Astrocyte (in vitro differentiated cells and primary cell): Measurements from ENCODE around the gene C14orf39.

Experiments
- EZH2 ChIP-seq: IDR thresholded peaks from 2 replicates; pipeline ENCODE4 v1.6.1; 2012; ENCODE audit warnings: mild to moderate bottlenecking, low read length, inconsistent platforms; ENCODE audit not compliant: insufficient read depth
- TF ChIP-seq, protein P1 (sequence below): IDR thresholded peaks from 2 replicates; pipeline ENCODE4 v1.5.1; 2011; ENCODE audit warnings: low read depth, mild to moderate bottlenecking, inconsistent platforms, low read length, moderate library complexity; ENCODE audit not compliant: insufficient read depth

DNA sequence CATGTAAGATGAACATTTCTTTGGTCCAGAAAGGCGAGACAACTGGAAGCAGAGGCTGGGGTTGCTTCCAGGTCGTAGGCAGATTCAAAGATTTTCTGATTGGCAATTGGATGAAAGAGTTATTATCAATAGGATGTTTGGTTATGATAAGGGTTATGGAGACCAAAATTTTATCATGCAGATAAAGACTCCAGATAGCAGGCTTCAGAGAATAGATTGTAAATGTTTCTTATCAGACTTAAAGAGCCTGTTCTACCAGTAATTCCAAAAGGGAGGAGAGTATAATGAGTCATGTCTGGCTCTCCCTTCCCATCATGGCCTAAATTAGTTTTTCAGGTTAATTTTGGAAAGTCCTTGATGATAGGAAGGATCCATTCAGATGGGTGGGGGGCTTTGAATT lies 55.6 kb downstream of the C14orf39 start:
- TF ChIP-seq, protein P1, sequence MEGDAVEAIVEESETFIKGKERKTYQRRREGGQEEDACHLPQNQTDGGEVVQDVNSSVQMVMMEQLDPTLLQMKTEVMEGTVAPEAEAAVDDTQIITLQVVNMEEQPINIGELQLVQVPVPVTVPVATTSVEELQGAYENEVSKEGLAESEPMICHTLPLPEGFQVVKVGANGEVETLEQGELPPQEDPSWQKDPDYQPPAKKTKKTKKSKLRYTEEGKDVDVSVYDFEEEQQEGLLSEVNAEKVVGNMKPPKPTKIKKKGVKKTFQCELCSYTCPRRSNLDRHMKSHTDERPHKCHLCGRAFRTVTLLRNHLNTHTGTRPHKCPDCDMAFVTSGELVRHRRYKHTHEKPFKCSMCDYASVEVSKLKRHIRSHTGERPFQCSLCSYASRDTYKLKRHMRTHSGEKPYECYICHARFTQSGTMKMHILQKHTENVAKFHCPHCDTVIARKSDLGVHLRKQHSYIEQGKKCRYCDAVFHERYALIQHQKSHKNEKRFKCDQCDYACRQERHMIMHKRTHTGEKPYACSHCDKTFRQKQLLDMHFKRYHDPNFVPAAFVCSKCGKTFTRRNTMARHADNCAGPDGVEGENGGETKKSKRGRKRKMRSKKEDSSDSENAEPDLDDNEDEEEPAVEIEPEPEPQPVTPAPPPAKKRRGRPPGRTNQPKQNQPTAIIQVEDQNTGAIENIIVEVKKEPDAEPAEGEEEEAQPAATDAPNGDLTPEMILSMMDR = no peak
- no peak for TF ChIP-seq EZH2
